H1 (cell line): ENCODE results near the gene SLC17A3. TPM values are rescaled to one million over a fixed set of nuclear protein-coding genes. Genes with fewer than 3 reads are reported as not detected.

Experiments
- ATF3 ChIP-seq: IDR thresholded peaks from 2 replicates; pipeline ENCODE4 v1.6.1; 2011; ENCODE audit warnings: low read depth, mild to moderate bottlenecking, low read length; ENCODE audit not compliant: insufficient read depth
- POLR2AphosphoS5 ChIP-seq: IDR thresholded peaks from 2 replicates; pipeline ENCODE4 v1.6.1; 2011; ENCODE audit warnings: low read depth, low read length
- polyA plus RNA-seq, 7 experiments: library from polyadenylated mRNA; depleted of rRNA in 3 of 7; stranded (reverse) in 5 of 7; unstranded in 2 of 7; fragments of >200 nt in 5 of 7; fragments of 200-250 nt in 2 of 7; gene quantifications; 1 replicate in 5 of 7; 2 replicates in 1 of 7; 4 replicates in 1 of 7; pipeline versions ENCODE4 v1.2.1 to v1.2.3, GENCODE V29; 2011 to 2013; ENCODE audit warnings: missing spikeins in 2 of 7, mixed read lengths in 2 of 7
- total RNA-seq: library from RNA; stranded (reverse); fragmentation: NEBNext Ultra II Directional; extraction: Animal tissue kit (Norgen Biotek cat#: 25700); gene quantifications from 2 replicates; pipeline ENCODE4 v1.2.1, GENCODE V29; 2021

Gene SLC17A3
- total and polyA plus RNA-seq, 2 of the 8 experiments (the other 6 are each of a cell fraction or from before 2014, with no cell fraction given) = not detected

DNA sequence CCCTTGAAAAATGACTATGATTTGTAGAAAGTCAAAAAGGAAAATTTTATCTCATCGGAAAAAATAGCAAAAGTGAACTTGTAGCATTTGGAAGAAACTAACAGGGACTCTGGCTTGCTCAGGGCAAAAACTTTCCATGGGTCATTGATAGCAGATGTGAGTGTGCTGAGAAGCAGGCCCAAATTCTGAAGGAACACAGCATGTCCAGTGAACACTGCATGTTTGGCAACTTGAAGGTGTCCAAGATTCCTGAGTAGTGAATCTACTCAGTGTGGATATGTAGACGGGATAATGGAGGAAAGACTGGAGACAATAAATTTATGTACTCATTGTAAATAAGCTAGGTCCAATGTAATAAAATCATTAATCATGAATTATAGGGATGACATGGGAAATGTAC, 48.3 kb upstream of the SLC17A3 start (continued):
- TF ChIP-seq ATF3 (no peak), POLR2AphosphoS5 (no peak)
